ENCODE data around the gene MINDY3. TPM values are rescaled to one million over a fixed set of nuclear protein-coding genes. Genes with fewer than 3 reads are reported as not detected.

The MINDY3 gene
- total RNA-seq, 1 donor from 2014 or later, result 26.3 TPM

- TF ChIP-seq, protein P1, sequence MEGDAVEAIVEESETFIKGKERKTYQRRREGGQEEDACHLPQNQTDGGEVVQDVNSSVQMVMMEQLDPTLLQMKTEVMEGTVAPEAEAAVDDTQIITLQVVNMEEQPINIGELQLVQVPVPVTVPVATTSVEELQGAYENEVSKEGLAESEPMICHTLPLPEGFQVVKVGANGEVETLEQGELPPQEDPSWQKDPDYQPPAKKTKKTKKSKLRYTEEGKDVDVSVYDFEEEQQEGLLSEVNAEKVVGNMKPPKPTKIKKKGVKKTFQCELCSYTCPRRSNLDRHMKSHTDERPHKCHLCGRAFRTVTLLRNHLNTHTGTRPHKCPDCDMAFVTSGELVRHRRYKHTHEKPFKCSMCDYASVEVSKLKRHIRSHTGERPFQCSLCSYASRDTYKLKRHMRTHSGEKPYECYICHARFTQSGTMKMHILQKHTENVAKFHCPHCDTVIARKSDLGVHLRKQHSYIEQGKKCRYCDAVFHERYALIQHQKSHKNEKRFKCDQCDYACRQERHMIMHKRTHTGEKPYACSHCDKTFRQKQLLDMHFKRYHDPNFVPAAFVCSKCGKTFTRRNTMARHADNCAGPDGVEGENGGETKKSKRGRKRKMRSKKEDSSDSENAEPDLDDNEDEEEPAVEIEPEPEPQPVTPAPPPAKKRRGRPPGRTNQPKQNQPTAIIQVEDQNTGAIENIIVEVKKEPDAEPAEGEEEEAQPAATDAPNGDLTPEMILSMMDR (conservative IDR thresholded peaks at IDR 0.05), result no peak
- Mint-ChIP-seq H3K4me3 (no peak overlapping the region), H3K9me3 (no peaks in the 10 kb centered on the region), H3K27ac (no peak overlapping the region), H3K27me3 (no peaks in the 10 kb centered on the region), H3K36me3 (peaks cover 31% of the 10 kb centered on the region), H3K4me1 (ENCODE audit: unreplicated experiment) (peaks cover 10% of the 10 kb centered on the region)
- DNase-seq (ENCODE audit: extremely low spot score, unreplicated experiment), result no peak
These were observed 45.7 kb downstream of the MINDY3 start for GRCh38 chr10:15814565-15814964.

DNA sequence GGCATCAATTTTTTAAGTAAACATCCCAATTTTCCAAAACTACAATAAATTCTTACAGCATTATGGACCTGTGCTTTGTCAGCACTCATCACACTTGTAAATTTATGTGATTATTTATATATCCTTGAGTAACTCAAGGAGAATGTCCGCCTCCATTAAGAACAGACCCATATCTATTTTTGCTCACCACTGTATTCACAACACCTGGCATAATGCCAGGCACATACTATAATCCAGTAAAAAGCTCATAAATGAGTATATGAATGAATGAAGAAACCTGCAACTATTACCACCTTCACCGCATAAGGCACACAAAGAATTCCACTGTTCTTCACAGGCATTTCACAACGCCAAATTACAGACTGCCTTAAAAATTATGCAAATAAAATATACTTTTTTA, 46.9 kb downstream of the MINDY3 start:
- Mint-ChIP-seq H3K4me1 (ENCODE audit: unreplicated experiment) (peaks cover 19% of the 10 kb centered on the region), H3K4me3 (no peak overlapping the region), H3K9me3 (no peaks in the 10 kb centered on the region), H3K36me3 (peaks cover 33% of the 10 kb centered on the region), H3K27ac (no peak overlapping the region), H3K27me3 (no peaks in the 10 kb centered on the region)
- TF ChIP-seq, protein P1 (conservative IDR thresholded peaks at IDR 0.05), result no peak
- no peak for DNase-seq (ENCODE audit: extremely low spot score, unreplicated experiment)

DNA sequence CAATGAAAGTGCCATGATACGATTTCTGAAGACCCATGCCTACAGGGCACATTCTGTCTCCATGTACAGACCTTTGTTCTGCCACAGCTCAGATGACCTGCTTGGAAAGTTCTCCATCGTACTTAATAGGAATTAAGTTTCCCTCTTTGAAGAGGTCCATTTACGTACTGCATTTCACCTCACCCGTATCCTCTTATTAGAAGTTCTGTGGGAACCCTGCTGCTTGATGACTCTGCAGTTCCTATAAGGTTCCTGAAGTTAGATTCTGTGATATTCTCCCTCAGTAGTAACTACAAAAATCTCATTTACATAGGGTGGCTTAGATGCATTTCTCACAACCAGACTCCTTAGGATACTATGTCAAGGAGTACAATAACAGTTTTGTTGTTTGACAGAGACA, 50.9 kb downstream of the MINDY3 start:
- no peak overlapping the region for H3K4me3 Mint-ChIP-seq
- H3K9me3 Mint-ChIP-seq, result no peaks in the 10 kb centered on the region
- peaks cover 40% of the 10 kb centered on the region for H3K36me3 Mint-ChIP-seq
- no peak overlapping the region for H3K27ac Mint-ChIP-seq
- TF ChIP-seq, protein P1 (conservative IDR thresholded peaks at IDR 0.05), result no peak
- no peak for DNase-seq (ENCODE audit: extremely low spot score, unreplicated experiment)
- no peaks in the 10 kb centered on the region for H3K27me3 Mint-ChIP-seq
- peaks cover 24% of the 10 kb centered on the region for H3K4me1 Mint-ChIP-seq (ENCODE audit: unreplicated experiment)

GRCh38 chr10:15808204-15808797, 52.0 kb downstream of the MINDY3 start:
- no peak overlapping the region for H3K4me3 Mint-ChIP-seq
- TF ChIP-seq, protein P1 (conservative IDR thresholded peaks at IDR 0.05), result no peak
- H3K27me3 Mint-ChIP-seq, result no peaks in the 10 kb centered on the region
- DNase-seq (ENCODE audit: extremely low spot score, unreplicated experiment), result no peak
- H3K4me1 Mint-ChIP-seq (ENCODE audit: unreplicated experiment), result peaks cover 24% of the 10 kb centered on the region
- H3K27ac Mint-ChIP-seq, result no peak overlapping the region
- no peaks in the 10 kb centered on the region for H3K9me3 Mint-ChIP-seq
- peaks cover 40% of the 10 kb centered on the region for H3K36me3 Mint-ChIP-seq

DNA sequence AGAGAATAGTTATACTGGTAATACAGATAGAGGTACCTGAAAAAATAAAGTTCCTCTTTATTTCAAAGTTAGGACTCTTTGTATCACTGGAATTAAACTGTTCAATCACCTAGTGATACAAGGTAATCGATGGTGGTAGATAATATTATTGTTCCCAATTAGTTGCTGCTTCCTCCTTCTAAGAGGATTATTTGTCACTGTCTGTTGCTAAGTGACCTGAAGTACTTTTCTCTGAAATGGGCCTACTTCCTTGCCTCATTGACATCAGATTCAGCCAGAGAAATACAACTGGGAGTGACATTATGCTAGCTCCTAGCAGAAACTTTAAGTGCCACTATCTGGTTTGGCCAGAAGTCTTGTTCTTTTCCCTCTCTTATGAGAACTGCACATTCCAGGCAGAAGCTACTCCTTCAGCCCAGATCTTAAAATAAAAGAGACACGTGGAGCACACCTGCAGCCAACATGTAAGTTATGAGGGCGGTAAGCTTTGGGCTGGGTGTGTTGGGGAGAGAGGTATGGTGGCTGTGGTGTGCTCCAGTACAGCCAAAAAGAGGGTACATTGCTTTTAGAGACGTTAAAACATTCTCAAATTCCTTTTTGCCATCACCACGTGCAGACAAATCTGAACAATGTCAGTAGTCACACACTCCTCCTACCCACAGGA, 54.8 kb downstream of the MINDY3 start:
- peaks cover 15% of the 10 kb centered on the region for H3K4me1 Mint-ChIP-seq (ENCODE audit: unreplicated experiment)
- DNase-seq (ENCODE audit: extremely low spot score, unreplicated experiment), result no peak
- peaks cover 12% of the 10 kb centered on the region for H3K9me3 Mint-ChIP-seq
- H3K27me3 Mint-ChIP-seq, result no peaks in the 10 kb centered on the region
- no peak overlapping the region for H3K27ac Mint-ChIP-seq
- no peak overlapping the region for H3K4me3 Mint-ChIP-seq
- TF ChIP-seq, protein P1 (conservative IDR thresholded peaks at IDR 0.05), result no peak
- peaks cover 46% of the 10 kb centered on the region for H3K36me3 Mint-ChIP-seq
